VCaP (cell line): Measurements from ENCODE around the gene CTNND2.

Source experiments
- H3K27ac ChIP-seq: fragments of 450-650 bp; 2 replicates; pipeline ENCODE4 v1.5.1; 2017
- CTCF ChIP-seq: fragments of 450-650 bp; conservative IDR thresholded peaks from 2 replicates; pipeline ENCODE4 v1.5.1; 2017; ENCODE audit warnings: mild to moderate bottlenecking, moderate library complexity

CTNND2 gene

GRCh38 chr5:11247224-11247623 lies 657.0 kb downstream of the CTNND2 start:
- TF ChIP-seq CTCF: no peak; the same call in 1 of the 2 replicates
- H3K27ac ChIP-seq: no peak overlapping the region

GRCh38 chr5:11240293-11241190 lies 663.7 kb downstream of the CTNND2 start:
- no peak overlapping the region for H3K27ac ChIP-seq
- no peak for TF ChIP-seq CTCF

GRCh38 chr5:11239261-11240015 lies 664.8 kb downstream of the CTNND2 start:
- no peak overlapping the region for H3K27ac ChIP-seq
- TF ChIP-seq CTCF: no peak

- no peak for TF ChIP-seq CTCF
These were observed 669.7 kb downstream of the CTNND2 start for GRCh38 chr5:11234501-11234911.

GRCh38 chr5:11230890-11231289 lies 673.4 kb downstream of the CTNND2 start:
- no peak overlapping the region for H3K27ac ChIP-seq
- no peak for TF ChIP-seq CTCF

More at GRCh38 chr5:11234501-11234911, 669.7 kb downstream of the CTNND2 start:
- H3K27ac ChIP-seq: no peak overlapping the region

- TF ChIP-seq CTCF: no peak
- H3K27ac ChIP-seq: peak overlapping the region; percentile 50
These were observed 677.2 kb downstream of the CTNND2 start for GRCh38 chr5:11227064-11227463.

GRCh38 chr5:11224436-11225187 lies 679.6 kb downstream of the CTNND2 start:
- H3K27ac ChIP-seq: no peak overlapping the region
- TF ChIP-seq CTCF: no peak
